Ishikawa (cell line): ENCODE results near the gene AKAP10.

Experiments
- CEBPB ChIP-seq: IDR thresholded peaks from 2 replicates; pipeline ENCODE4 v1.6.1; 2012
- CREB1 ChIP-seq: IDR thresholded peaks from 2 replicates; pipeline ENCODE4 v1.6.1; 2012; ENCODE audit warnings: low read depth
- EGR1 ChIP-seq: IDR thresholded peaks from 2 replicates; pipeline ENCODE4 v1.6.1; 2012
- EP300 ChIP-seq: IDR thresholded peaks from 2 replicates; pipeline ENCODE4 v1.6.1; 2012; ENCODE audit warnings: borderline replicate concordance
- FOXM1 ChIP-seq: IDR thresholded peaks from 2 replicates; pipeline ENCODE4 v1.6.1; 2012; ENCODE audit warnings: low read depth, borderline replicate concordance
- NFIC ChIP-seq: IDR thresholded peaks from 2 replicates; pipeline ENCODE4 v1.6.1; 2012
- RAD21 ChIP-seq: IDR thresholded peaks from 2 replicates; pipeline ENCODE4 v1.6.1; 2012; ENCODE audit warnings: low read depth
- REST ChIP-seq: IDR thresholded peaks from 2 replicates; pipeline ENCODE4 v1.6.1; 2012; ENCODE audit warnings: low read depth, mild to moderate bottlenecking
- TAF1 ChIP-seq: IDR thresholded peaks from 2 replicates; pipeline ENCODE4 v1.6.1; 2012; ENCODE audit warnings: low read depth, mild to moderate bottlenecking
- TCF12 ChIP-seq: IDR thresholded peaks from 2 replicates; pipeline ENCODE4 v1.6.1; 2012; ENCODE audit warnings: low read depth
- TEAD4 ChIP-seq: IDR thresholded peaks from 2 replicates; pipeline ENCODE4 v1.6.1; 2012
- YY1 ChIP-seq: IDR thresholded peaks from 2 replicates; pipeline ENCODE4 v1.6.1; 2012; ENCODE audit warnings: low read depth
- ZBTB7A ChIP-seq: IDR thresholded peaks from 2 replicates; pipeline ENCODE4 v1.6.1; 2012; ENCODE audit warnings: low read depth
- TF ChIP-seq, protein P1 (sequence below): IDR thresholded peaks from 2 replicates; pipeline ENCODE4 v1.6.1; 2012
- TF ChIP-seq, protein P2 (sequence below): IDR thresholded peaks from 2 replicates; pipeline ENCODE4 v1.6.1; 2012

Gene AKAP10

GRCh38 chr17:19911033-19911432, 66.6 kb downstream of the AKAP10 start:
- no peak for TF ChIP-seq CEBPB
- TF ChIP-seq, protein P1, sequence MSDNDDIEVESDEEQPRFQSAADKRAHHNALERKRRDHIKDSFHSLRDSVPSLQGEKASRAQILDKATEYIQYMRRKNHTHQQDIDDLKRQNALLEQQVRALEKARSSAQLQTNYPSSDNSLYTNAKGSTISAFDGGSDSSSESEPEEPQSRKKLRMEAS: no peak
- TF ChIP-seq, protein P2, sequence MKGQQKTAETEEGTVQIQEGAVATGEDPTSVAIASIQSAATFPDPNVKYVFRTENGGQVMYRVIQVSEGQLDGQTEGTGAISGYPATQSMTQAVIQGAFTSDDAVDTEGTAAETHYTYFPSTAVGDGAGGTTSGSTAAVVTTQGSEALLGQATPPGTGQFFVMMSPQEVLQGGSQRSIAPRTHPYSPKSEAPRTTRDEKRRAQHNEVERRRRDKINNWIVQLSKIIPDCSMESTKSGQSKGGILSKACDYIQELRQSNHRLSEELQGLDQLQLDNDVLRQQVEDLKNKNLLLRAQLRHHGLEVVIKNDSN: no peak
- no peak for TF ChIP-seq NFIC
- no peak for TF ChIP-seq TCF12
- no peak for TF ChIP-seq EP300
- no peak for TF ChIP-seq CREB1
- TF ChIP-seq EGR1: no peak
- no peak for TF ChIP-seq TEAD4
- TF ChIP-seq REST: no peak
- TF ChIP-seq ZBTB7A: no peak
- TF ChIP-seq RAD21: no peak
- no peak for TF ChIP-seq YY1
- TF ChIP-seq FOXM1: no peak

GRCh38 chr17:19909139-19909538, 68.5 kb downstream of the AKAP10 start:
- TF ChIP-seq, protein P2: no peak
- TF ChIP-seq TAF1 (no peak), FOXM1 (no peak), TCF12 (no peak), EP300 (no peak), YY1 (no peak), ZBTB7A (no peak), NFIC (no peak), CEBPB (no peak), CREB1 (no peak), TEAD4 (no peak), EGR1 (no peak), RAD21 (no peak), REST (no peak)
- TF ChIP-seq, protein P1: no peak

- TF ChIP-seq NFIC (no peak), TAF1 (no peak), EP300 (no peak), CEBPB (no peak), CREB1 (no peak), ZBTB7A (no peak), REST (no peak), EGR1 (no peak), TEAD4 (no peak), YY1 (no peak), FOXM1 (no peak), TCF12 (no peak), RAD21 (no peak)
- TF ChIP-seq, protein P1: no peak
- TF ChIP-seq, protein P2: no peak
These were observed 72.1 kb downstream of the AKAP10 start for GRCh38 chr17:19905502-19905901.

- TF ChIP-seq ZBTB7A (no peak), EP300 (no peak), TCF12 (no peak), NFIC (no peak), CREB1 (no peak), TEAD4 (no peak), EGR1 (no peak), FOXM1 (no peak), CEBPB (no peak)
- TF ChIP-seq, protein P1: no peak
These were observed 72.7 kb downstream of the AKAP10 start for GRCh38 chr17:19904924-19905323.
